MM.1S (cell line): Measurements from ENCODE around the gene PIGBOS1.

Experiments
- DNase-seq: peaks from one replicate; pipeline ENCODE4 v3.0.0-alpha.2; 2015
- H2AFZ ChIP-seq: fragments of 300-600 bp; sonication (generic); 2 replicates; pipeline ENCODE4 v1.6.0; 2016; ENCODE audit warnings: antibody characterized with exemption, low read length
- H3F3A ChIP-seq: fragments of 300-600 bp; sonication (generic); 2 replicates; pipeline ENCODE4 v1.6.1; 2016; ENCODE audit warnings: mild to moderate bottlenecking, antibody characterized with exemption, low read length, moderate library complexity, mixed read lengths; ENCODE audit not compliant: insufficient read depth
- H3K27ac ChIP-seq: fragments of 300-600 bp; sonication (generic); 2 replicates; pipeline ENCODE4 v1.5.1; 2016; ENCODE audit warnings: mild to moderate bottlenecking, low read length
- H3K27me3 ChIP-seq: fragments of 300-600 bp; sonication (generic); replicated peaks from 2 replicates; pipeline ENCODE4 v1.6.0; 2016; ENCODE audit warnings: low read length; ENCODE audit not compliant: insufficient read depth
- H3K36me3 ChIP-seq: fragments of 300-600 bp; sonication (generic); replicated peaks from 2 replicates; pipeline ENCODE4 v1.6.1; 2016; ENCODE audit warnings: mild to moderate bottlenecking, low read length, mixed read lengths; ENCODE audit not compliant: insufficient read depth
- H3K4me1 ChIP-seq: fragments of 300-600 bp; sonication (generic); 2 replicates; pipeline ENCODE4 v1.6.1; 2016; ENCODE audit warnings: low read length, mixed read lengths
- H3K4me2 ChIP-seq: fragments of 300-600 bp; sonication (generic); 2 replicates; pipeline ENCODE4 v1.6.0; 2016; ENCODE audit warnings: low read depth, low read length
- H3K4me3 ChIP-seq: fragments of 300-600 bp; sonication (generic); 2 replicates; pipeline ENCODE4 v1.5.1; 2016; ENCODE audit warnings: low read length, mixed read lengths
- H3K79me2 ChIP-seq: fragments of 300-600 bp; sonication (generic); 2 replicates; pipeline ENCODE4 v1.6.1; 2016; ENCODE audit warnings: mixed run types, low read length, mixed read lengths
- H3K9ac ChIP-seq: fragments of 300-600 bp; sonication (generic); 2 replicates; pipeline ENCODE4 v1.6.1; 2016; ENCODE audit warnings: low read length, mixed read lengths
- H3K9me2 ChIP-seq: fragments of 300-600 bp; sonication (generic); replicated peaks from 2 replicates; pipeline ENCODE4 v1.6.1; 2016; ENCODE audit warnings: mild to moderate bottlenecking, low read length, mixed read lengths; ENCODE audit not compliant: insufficient read depth
- H3K9me3 ChIP-seq: fragments of 300-600 bp; sonication (generic); replicated peaks from 2 replicates; pipeline ENCODE4 v1.6.1; 2016; ENCODE audit warnings: mild to moderate bottlenecking, low read length, mixed read lengths; ENCODE audit not compliant: insufficient read depth
- H4K20me1 ChIP-seq: fragments of 300-600 bp; sonication (generic); 2 replicates; pipeline ENCODE4 v1.6.1; 2016; ENCODE audit warnings: mild to moderate bottlenecking, low read length, moderate library complexity, mixed read lengths; ENCODE audit not compliant: insufficient read depth
- EZH2 ChIP-seq: fragments of 300-600 bp; sonication (generic); optimal IDR thresholded peaks from 2 replicates; pipeline ENCODE3; 2017; ENCODE audit warnings: low read depth, mild to moderate bottlenecking, antibody characterized with exemption, low read length, mixed read lengths
- EZH2phosphoT487 ChIP-seq: fragments of 300-600 bp; sonication (generic); IDR thresholded peaks from 2 replicates; pipeline ENCODE4 v1.6.1; 2018; ENCODE audit warnings: antibody characterized with exemption, low read length
- TF ChIP-seq, protein P1 (sequence below): fragments of 300-600 bp; sonication (generic); IDR thresholded peaks from 2 replicates; pipeline ENCODE4 v1.5.1; 2016; ENCODE audit warnings: antibody characterized with exemption, low read length, mixed read lengths

PIGBOS1 gene

DNA sequence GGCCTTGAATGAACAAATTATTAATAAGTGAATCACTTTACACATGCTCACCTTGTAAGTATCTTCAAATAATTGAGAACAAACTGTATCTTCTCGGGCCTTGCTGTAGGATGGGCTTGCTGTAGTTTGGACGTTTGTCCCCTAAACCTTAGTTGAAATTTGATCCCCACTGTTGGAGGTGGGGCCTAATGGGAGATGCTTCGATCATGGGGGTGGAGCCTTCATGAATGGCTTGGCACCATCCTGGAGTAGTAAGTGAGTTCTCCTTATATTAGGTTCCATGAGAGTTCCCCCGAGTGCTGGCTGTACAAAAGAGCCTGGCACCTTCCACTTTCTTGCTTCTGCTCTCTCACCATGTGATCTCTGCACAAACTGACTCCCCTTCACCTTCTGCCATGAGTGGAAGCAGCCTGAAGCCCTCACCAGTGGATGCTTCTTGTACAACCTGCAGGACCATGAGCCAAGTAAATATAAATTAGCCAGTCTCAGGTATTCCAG is 29.4 kb upstream of the PIGBOS1 start:
- H3K9me3 ChIP-seq: no peaks in the 10 kb centered on the region
- no peak overlapping the region for H3K4me2 ChIP-seq
- DNase-seq: no peak
- no peaks in the 10 kb centered on the region for H3K4me1 ChIP-seq
- H3K79me2 ChIP-seq: no peaks in the 10 kb centered on the region
- H3F3A ChIP-seq: no peaks in the 10 kb centered on the region
- no peak overlapping the region for H3K4me3 ChIP-seq
- H3K27me3 ChIP-seq: no peaks in the 10 kb centered on the region
- no peak for TF ChIP-seq EZH2phosphoT487
- TF ChIP-seq, protein P1, sequence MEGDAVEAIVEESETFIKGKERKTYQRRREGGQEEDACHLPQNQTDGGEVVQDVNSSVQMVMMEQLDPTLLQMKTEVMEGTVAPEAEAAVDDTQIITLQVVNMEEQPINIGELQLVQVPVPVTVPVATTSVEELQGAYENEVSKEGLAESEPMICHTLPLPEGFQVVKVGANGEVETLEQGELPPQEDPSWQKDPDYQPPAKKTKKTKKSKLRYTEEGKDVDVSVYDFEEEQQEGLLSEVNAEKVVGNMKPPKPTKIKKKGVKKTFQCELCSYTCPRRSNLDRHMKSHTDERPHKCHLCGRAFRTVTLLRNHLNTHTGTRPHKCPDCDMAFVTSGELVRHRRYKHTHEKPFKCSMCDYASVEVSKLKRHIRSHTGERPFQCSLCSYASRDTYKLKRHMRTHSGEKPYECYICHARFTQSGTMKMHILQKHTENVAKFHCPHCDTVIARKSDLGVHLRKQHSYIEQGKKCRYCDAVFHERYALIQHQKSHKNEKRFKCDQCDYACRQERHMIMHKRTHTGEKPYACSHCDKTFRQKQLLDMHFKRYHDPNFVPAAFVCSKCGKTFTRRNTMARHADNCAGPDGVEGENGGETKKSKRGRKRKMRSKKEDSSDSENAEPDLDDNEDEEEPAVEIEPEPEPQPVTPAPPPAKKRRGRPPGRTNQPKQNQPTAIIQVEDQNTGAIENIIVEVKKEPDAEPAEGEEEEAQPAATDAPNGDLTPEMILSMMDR: no peak
- no peak for TF ChIP-seq EZH2
- no peak overlapping the region for H3K9ac ChIP-seq
- no peak overlapping the region for H2AFZ ChIP-seq
- H4K20me1 ChIP-seq: no peaks in the 10 kb centered on the region
- no peaks in the 10 kb centered on the region for H3K9me2 ChIP-seq
- no peaks in the 10 kb centered on the region for H3K36me3 ChIP-seq
- H3K27ac ChIP-seq: no peak overlapping the region

DNA sequence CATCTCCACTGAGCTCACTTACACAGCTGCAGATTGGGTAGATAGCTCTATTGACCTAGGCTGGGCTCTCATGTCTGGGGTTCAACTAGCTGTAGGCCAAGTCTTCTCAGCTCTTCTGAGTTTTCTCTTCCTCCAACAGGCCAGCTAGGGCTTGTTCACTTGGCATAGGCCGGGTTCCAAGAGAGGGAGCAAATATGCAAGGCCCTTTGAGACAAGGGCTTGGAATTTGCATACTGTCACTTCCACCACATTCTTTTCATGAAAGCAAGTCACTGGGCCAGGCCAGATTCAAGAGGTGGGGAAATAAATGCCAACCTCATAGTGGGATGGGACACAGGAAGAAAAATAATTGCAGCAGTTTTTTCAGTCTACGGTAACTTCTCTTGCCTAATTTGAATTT is 25.3 kb upstream of the PIGBOS1 start:
- Histone ChIP-seq H3K4me1 (no peaks in the 10 kb centered on the region), H3K9ac (no peak overlapping the region), H3K9me2 (no peaks in the 10 kb centered on the region), H3K36me3 (no peaks in the 10 kb centered on the region), H3F3A (no peaks in the 10 kb centered on the region), H3K4me2 (no peak overlapping the region), H3K27ac (no peak overlapping the region), H3K79me2 (no peaks in the 10 kb centered on the region), H3K4me3 (no peak overlapping the region), H4K20me1 (no peaks in the 10 kb centered on the region), H3K27me3 (no peaks in the 10 kb centered on the region), H3K9me3 (no peaks in the 10 kb centered on the region), H2AFZ (no peak overlapping the region)
- DNase-seq: no peak
- TF ChIP-seq EZH2phosphoT487 (no peak), EZH2 (no peak)
- TF ChIP-seq, protein P1: no peak

DNA sequence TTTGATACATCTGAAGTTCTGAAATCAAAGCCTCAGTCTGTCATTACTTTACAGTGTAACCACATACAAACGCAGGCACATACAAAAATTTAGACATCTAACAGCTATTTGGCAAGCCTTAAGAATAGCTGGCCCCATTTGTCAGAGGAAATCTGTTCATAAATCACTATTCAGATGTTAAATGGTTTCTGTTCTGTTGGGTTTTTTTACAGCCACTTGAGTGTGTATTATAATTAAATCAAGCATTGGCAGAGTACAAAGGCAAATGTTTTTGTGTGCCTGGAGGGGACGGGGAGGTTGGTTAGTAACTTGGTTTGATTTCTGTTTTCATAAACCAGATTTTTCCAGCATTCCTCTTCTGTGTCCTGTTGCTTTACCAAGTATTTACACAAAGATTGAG is 24.2 kb upstream of the PIGBOS1 start:
- H3K4me1 ChIP-seq: no peaks in the 10 kb centered on the region
- no peaks in the 10 kb centered on the region for H4K20me1 ChIP-seq
- no peak overlapping the region for H2AFZ ChIP-seq
- no peaks in the 10 kb centered on the region for H3K27me3 ChIP-seq
- H3K4me3 ChIP-seq: no peak overlapping the region
- no peak for TF ChIP-seq EZH2
- TF ChIP-seq, protein P1: no peak
- TF ChIP-seq EZH2phosphoT487: no peak
- DNase-seq: no peak
- no peaks in the 10 kb centered on the region for H3K79me2 ChIP-seq
- no peaks in the 10 kb centered on the region for H3K9me3 ChIP-seq
- no peaks in the 10 kb centered on the region for H3K36me3 ChIP-seq
- no peak overlapping the region for H3K9ac ChIP-seq
- no peaks in the 10 kb centered on the region for H3F3A ChIP-seq
- H3K27ac ChIP-seq: no peak overlapping the region
- no peak overlapping the region for H3K4me2 ChIP-seq
- no peaks in the 10 kb centered on the region for H3K9me2 ChIP-seq

DNA sequence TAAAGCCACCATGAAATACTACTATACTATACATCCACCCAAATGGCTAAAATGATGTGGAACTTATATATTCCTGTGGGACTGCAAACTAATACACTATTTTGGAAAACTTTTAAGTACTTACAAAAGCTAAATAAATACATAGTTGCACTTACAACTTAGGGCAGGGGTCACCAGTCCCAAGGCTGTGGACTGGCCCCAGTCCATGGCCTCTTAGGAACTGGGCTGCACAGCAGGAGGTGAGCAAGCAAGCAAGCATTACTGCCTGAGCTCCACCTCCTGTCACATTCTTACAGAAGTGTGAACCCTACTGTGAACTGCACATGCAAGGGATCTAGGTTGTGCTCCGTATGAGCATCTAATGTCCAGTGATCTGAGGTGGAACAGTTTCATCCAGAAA is 18.2 kb upstream of the PIGBOS1 start:
- no peaks in the 10 kb centered on the region for H3K4me1 ChIP-seq
- TF ChIP-seq, protein P1: no peak
- TF ChIP-seq EZH2phosphoT487 (no peak), EZH2 (no peak)
- no peaks in the 10 kb centered on the region for H3K36me3 ChIP-seq
- H3K9me3 ChIP-seq: no peaks in the 10 kb centered on the region
- no peaks in the 10 kb centered on the region for H3K79me2 ChIP-seq
- H3K4me2 ChIP-seq: no peak overlapping the region
- H2AFZ ChIP-seq: no peak overlapping the region
- no peaks in the 10 kb centered on the region for H4K20me1 ChIP-seq
- no peaks in the 10 kb centered on the region for H3K9me2 ChIP-seq
- no peak overlapping the region for H3K27ac ChIP-seq
- H3K9ac ChIP-seq: no peak overlapping the region
- no peak overlapping the region for H3K4me3 ChIP-seq
- H3K27me3 ChIP-seq: no peaks in the 10 kb centered on the region
- DNase-seq: no peak
- no peaks in the 10 kb centered on the region for H3F3A ChIP-seq
